Measurements from ENCODE around the gene NTSR1.

NTSR1 gene

DNA sequence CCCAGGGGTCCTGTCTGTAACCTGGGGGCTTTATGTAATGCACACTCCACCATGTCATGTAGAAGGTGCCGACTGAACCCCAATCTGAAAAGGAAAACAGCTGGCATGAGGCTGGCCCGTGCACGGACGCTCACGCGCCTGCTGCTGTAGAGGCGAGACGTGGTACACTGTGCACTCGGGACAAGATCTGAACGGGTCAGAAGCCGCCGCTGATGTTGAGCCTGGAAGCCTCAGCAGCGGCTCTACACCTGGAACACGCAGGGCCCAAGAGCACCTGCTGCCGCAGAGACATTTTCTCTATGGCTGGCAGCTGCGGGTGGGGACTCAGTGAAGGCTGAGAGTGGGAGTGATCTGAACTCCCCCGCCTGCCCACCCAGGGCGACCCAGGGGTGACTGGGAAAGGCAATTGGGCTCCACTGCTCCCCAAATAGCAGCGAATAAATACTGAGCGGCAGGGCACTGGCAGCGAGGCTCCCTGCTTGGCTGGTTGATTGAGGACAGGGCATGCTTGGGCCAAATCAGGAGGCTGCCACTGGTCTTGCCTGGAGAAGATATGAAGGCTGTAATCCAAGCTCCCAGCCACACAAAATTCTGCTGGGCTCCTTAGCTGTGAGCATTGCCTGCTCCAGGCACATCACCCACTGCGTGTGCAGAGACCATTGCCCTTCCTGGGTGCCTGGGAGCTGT lies 93.5 kb downstream of the NTSR1 start:
- DNase-seq (ENCODE audit: low read depth), result no peak

DNA sequence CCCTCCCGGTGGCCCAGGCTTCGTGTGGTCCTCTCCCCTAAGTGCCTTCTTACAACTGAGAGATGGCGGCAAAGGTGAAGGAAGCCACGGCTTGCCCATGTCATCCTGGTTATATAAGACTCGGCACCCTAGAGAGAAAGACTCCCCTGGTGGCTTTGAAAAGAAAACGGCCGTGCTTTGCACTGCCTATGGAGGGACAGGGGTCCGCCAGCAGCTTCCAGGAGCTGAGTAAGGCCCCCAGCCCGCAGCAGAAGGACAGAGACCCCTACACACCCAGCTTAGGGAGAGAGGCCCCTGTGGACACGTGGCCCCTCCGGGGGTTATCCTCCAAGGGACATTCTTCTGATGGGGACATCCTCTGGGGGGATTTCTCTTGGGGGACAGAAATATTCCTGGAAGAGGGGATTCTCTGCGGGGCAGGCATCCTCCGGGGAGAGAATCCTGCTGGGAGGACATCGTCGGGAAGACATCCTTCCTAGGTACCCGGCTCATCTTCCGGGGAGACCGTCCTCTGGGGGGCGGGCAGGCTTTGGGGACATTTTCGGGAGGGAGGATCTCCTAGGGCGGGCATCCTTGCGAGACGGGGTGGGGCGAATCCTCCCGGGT lies 95.5 kb downstream of the NTSR1 start:
- DNase-seq (ENCODE audit: low read depth), result no peak

DNA sequence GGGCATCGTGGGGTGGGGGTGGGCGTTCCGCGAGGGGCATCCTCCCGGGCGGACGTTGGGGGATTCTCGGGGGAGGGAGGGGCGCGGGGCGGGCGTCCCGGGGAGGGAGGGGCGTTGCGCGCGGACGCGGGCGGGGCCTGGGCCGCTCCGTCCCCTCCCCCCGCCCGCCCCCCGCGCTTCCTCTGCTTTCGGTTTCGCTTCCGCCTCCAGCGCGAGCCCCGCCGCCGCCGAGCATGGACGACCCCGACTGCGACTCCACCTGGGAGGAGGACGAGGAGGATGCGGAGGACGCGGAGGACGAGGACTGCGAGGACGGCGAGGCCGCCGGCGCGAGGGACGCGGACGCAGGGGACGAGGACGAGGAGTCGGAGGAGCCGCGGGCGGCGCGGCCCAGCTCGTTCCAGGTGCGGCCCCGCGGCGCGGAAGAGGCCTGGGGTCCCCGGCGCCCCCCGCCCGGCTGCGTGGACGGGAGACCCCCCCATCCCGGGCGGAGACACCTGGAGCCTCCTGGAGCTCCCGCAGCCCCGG lies 96.1 kb downstream of the NTSR1 start, which contains the start of gene OGFR:
OGFR (plus strand) TSS at position 209 of the 528 bp plus-strand sequence; CDS start at position 234, 25 bp downstream.
- no peak for DNase-seq (ENCODE audit: low read depth)

DNA sequence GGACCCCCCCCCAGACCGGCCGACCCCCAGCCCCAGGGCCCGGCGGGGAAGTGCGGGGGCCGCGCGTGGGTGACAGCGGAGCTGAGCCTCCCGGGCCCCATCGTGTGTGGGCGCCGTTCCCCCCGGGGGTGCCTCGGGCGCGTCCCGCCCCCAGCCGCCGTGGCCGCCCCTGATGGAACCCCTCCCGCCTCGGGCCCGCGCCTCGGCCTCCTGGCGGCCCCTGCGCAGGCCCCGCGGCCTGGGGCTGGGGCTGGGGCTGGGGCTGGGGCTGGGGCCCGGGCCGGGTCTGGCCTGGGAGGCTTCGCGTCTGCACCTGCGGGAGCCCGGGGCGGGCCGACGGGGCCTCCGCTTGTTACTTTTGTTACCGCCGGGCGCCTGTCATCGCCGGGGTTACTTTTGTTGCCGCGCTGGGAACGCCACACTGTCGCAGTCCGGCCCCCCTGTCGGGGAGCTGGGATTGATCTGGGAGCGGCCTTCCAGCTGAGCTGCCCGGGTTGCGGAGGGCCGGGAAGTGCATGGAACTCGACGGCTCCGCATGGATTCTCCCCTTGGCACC lies 96.6 kb downstream of the NTSR1 start:
- no peak for DNase-seq (ENCODE audit: low read depth)

DNA sequence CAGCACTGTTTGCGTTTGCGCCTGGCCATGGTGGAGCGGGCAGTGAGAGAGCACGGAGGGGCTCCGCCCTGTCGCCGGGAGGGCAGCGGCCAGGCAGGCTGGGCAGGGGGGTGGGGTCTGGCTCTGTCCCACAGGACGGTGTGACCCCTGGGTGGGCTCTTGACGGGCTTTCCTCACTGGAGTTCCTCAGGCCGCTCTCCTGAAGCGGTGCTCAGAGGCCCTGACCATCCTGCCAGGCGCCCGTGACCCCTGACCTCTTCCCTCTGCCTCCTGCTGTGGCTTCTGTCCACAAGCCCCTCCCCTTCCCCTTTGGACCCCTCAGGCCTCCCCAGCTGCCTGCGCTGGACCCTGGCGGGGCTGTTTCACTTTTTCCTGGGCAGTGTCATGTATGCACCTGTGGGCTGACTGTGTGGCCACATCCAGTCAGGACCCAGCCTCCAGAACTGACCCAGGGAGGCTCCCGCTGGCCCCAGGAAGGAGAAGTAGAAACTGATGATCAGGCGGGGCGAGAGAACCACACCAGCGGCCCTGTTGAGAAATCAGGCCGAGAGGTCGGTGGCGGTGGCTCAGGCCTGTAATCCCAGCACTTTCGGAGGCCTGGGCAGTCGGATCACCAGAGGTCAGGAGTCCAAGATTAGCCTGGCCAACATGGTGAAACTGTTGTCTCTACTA lies 97.2 kb downstream of the NTSR1 start:
- DNase-seq (ENCODE audit: low read depth), result no peak

DNA sequence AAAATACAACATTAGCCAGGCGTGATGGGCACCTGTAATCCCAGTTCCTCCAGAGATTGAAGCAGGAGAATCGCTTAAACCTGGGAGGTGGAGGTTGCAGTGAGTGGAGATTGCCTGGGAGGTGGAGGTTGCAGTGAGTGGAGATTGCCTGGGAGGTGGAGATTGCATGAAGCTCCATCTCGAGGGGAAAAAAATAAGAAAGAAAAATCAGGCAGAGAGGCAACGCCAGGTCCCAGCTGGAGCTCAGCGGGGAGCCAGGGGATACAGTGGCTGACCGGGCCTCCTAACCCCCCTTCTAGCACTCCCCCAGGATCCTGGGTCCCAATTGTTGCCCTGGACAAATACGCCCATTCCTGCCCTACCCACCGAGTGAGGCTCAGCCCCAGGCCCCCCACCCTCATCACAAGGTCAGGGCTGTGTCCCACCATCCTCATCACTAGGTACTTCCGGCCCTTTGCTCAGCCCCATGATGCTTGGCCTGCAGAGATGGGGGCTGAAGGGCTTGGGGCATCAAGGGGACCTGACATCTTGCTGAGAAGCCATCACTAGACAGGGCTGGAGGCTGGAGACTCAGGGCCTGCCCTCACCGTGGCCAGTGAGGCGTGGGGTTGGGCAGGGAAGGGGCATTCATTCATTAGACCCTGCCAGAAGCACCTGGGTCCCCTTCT lies 97.9 kb downstream of the NTSR1 start:
- no peak for DNase-seq (ENCODE audit: low read depth)

DNA sequence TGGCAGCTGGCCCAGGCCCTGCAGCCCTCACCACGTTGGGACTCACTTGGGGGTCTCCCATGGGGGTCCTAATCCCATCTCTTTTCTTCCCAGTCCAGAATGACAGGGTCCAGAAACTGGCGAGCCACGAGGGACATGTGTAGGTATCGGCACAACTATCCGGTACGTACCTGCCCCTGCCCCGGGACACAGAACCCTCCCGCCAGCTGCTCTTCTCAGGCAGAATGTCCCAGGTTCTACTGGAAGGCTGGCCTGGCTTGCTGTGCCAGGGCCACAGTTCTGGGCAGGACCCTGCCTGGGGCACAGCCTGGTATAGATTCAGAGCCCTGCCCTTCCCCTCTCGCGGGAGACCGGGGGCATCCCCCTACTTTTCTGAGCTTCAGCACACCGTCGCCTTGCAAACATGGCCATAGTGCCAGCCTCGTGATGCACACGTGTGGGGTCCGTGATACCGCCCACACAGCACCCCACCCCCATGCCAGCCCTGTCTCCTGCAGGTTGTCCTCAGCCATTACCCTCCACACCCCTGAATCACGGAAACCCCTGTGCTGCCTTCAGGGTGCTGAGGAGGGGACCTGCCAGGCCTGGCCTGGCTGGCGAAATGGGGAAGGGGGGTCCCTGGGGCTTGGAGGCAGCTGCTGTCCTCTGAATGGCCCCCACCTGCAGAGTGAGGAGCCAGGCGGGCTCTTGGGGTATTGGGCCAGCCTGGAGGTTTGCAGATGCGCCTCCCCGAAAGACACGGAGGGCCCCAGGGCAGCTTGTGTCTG lies 99.0 kb downstream of the NTSR1 start:
- DNase-seq (ENCODE audit: low read depth), result no peak

DNA sequence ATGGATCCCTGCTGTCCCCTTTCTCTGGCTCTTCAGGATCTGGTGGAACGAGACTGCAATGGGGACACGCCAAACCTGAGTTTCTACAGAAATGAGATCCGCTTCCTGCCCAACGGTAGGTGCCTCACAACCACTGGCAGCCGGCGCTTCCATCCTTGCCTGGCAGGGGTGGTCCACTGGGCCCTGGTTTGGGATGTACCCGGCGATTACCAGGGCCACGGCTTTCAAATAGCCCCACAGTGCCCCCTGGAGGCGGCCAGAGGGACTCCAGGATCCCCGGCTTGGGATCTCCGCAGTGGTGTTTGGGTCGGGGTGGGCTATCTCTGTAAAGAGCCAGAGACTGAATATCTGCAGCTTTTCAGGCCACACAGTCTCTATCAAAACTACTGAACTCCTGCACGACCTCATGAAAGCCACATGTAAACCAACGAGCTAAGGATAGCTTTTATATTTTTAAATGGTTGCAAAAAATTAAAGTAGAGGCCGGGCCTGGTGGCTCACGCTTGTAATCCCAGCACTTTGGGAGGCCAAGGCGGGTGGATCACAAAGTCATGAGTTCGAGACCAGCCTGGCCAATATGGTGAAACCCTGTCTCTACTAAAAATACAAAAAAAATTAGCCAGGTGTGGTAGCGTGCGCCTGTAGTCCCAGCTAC lies 99.7 kb downstream of the NTSR1 start:
- peak; percentile 58 for DNase-seq (ENCODE audit: low read depth)

DNA sequence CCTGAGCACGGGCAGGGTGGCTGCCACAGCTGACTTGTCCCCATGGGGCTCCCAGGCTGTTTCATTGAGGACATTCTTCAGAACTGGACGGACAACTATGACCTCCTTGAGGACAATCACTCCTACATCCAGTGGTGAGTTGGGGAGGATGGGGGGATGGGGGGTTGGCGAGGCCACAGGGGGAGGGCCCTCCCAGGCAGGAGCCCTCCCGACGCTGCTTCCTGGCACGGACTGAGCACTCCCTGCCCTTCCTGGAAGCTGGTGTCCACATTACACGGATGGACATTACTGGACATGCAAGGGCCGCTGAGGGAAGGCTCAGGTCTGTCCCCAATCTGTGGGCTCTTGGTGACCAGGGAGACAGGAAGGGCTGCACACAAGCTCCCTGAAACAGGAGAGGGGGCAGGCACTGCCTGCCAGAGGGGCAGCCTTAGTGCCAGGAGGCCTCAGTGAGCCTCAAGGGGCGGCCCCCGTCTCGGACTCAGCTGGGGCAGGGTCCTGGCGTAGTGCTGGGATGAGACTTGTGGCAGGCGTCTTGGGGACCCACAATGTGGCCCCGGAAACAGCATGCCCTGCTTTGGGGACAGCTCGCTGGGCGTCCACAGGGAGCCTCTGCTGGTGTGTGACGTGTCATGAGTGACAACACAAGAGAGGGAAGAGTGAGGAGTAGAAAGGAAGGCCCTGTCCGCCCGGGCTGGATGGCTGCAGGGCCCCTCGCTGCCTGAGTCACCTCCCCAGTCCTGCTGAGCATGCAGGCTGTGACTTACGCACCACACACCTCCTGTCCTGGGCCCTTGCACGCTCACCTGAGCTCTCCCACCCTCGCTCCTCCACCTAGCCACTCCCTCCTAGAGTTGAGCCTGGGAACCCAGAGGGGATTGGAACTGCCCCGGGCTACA lies 101.1 kb downstream of the NTSR1 start:
- DNase-seq (ENCODE audit: low read depth), result no peak

DNA sequence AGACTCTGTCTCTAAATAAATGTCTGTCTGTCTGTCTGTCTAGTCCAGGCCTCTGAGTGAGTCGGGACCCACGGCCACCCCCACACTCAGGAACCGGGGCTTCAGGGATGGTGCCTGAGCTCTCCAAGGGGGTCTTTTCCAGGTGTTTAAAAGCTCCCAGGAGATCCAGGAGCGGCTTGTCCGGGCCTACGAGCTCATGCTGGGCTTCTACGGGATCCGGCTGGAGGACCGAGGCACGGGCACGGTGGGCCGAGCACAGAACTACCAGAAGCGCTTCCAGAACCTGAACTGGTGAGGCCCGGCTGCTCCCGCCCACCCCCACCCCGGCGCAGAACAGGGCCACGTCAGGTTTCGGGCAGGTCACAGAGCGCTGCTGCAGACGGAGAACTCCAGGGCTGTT lies 102.7 kb downstream of the NTSR1 start:
- no peak for DNase-seq (ENCODE audit: low read depth)

DNA sequence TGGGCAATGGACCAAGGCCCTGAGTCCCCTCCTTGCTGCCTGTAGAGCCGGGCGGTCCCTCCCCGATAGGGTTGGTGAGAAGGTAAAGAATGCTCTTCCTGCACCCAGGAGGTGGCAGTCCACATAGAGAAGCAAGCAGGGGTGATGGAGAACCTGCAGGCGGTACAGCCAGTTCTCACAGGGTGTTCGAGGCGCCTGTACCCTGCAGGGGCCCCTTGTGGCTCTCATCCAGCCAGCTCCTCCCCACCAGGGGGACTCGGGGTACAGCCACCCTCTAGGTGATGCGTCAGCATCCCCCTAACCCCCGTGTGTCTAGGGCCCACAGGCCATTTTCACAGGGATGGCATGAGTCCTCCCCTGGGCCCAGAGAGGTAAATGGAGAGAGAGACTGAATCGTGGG lies 103.1 kb downstream of the NTSR1 start:
- no peak for DNase-seq (ENCODE audit: low read depth)
